NT2/D1 (cell line): ENCODE data around the gene ETS1.

Experiments
- SUZ12 ChIP-seq: IDR thresholded peaks from 2 replicates; pipeline ENCODE4 v1.6.1; 2011; ENCODE audit not compliant: insufficient read length, insufficient read depth; ENCODE audit errors: extremely low read depth
- ZNF274 ChIP-seq: IDR thresholded peaks from 2 replicates; pipeline ENCODE4 v1.6.1; 2011; ENCODE audit warnings: mild to moderate bottlenecking, low read depth, low read length

- TF ChIP-seq ZNF274 (no peak), SUZ12 (no peak)
These were observed 133.7 kb downstream of the ETS1 start for GRCh38 chr11:128453444-128454336.
